Large intestine (tissue), 3 donors: ENCODE results near the gene PEX10. TPM values are rescaled to one million over a fixed set of nuclear protein-coding genes. Genes with fewer than 3 reads are reported as not detected.

Experiments
- DNase-seq, 2 donors: peaks; one replicate each; pipeline versions ENCODE4 v3.0.0 to v3.0.0-alpha.2; 2013
- H3K27ac ChIP-seq: one replicate; pipeline ENCODE4 v1.5.1; 2013; ENCODE audit warnings: low read length
- H3K27me3 ChIP-seq: 2 replicates; pipeline ENCODE4 v1.6.1; 2013; ENCODE audit warnings: low read length; ENCODE audit not compliant: control insufficient read depth, insufficient read depth
- H3K36me3 ChIP-seq: 2 replicates; pipeline ENCODE4 v1.6.1; 2013; ENCODE audit warnings: low read length; ENCODE audit not compliant: control insufficient read depth, insufficient read depth
- H3K4me1 ChIP-seq: one replicate; pipeline ENCODE4 v1.6.1; 2013; ENCODE audit warnings: low read length; ENCODE audit not compliant: control insufficient read depth, insufficient read depth
- H3K4me3 ChIP-seq: one replicate; pipeline ENCODE4 v1.5.1; 2013; ENCODE audit warnings: low read length
- H3K9me3 ChIP-seq: one replicate; pipeline ENCODE4 v1.6.1; 2013; ENCODE audit warnings: mild to moderate bottlenecking, low read depth, low read length, moderate library complexity; ENCODE audit not compliant: control insufficient read depth
- WGBS: methylation state at CpG from one replicate; pipeline ENCODE4 v1.1.5; 2013; ENCODE audit warnings: low lambda C conversion rate; ENCODE audit not compliant: insufficient coverage; 5-methylcytosine and 5-hydroxymethylcytosine counted together
- polyA plus RNA-seq: library from polyadenylated mRNA; unstranded; fragments of 120-200 nt; gene quantifications from one replicate; pipeline ENCODE4 v1.2.1, GENCODE V29; 2013

PEX10 gene
- polyA plus RNA-seq, 1 donor, result 20.5 TPM

GRCh38 chr1:2399890-2400575 lies 12.3 kb downstream of the PEX10 start:
- H3K9me3 ChIP-seq, result no peaks in the 10 kb centered on the region
- peaks cover 92% of the 10 kb centered on the region for H3K36me3 ChIP-seq
- H3K4me1 ChIP-seq, result no peaks in the 10 kb centered on the region
- no peak overlapping the region for H3K27ac ChIP-seq
- no CpG with 5 or more reads among the region's 22 CpGs for WGBS
- no peak for DNase-seq
- H3K27me3 ChIP-seq, result no peaks in the 10 kb centered on the region
- H3K4me3 ChIP-seq, result no peak overlapping the region

- DNase-seq, result no peak
- WGBS, result no CpG with 5 or more reads among the region's 7 CpGs
- peaks cover 85% of the 10 kb centered on the region for H3K36me3 ChIP-seq
Measured at GRCh38 chr1:2398871-2399270, 13.5 kb downstream of the PEX10 start.

GRCh38 chr1:2397007-2397679 lies 15.2 kb downstream of the PEX10 start:
- no peak for DNase-seq
- H3K4me3 ChIP-seq, result no peak overlapping the region
- peaks cover 77% of the 10 kb centered on the region for H3K36me3 ChIP-seq
- no peaks in the 10 kb centered on the region for H3K9me3 ChIP-seq
- H3K4me1 ChIP-seq, result peaks cover 12% of the 10 kb centered on the region
- no peaks in the 10 kb centered on the region for H3K27me3 ChIP-seq
- WGBS, result no CpG with 5 or more reads among the region's 19 CpGs
- no peak overlapping the region for H3K27ac ChIP-seq

More at GRCh38 chr1:2398871-2399270, 13.5 kb downstream of the PEX10 start:
- H3K27me3 ChIP-seq, result no peaks in the 10 kb centered on the region
- no peaks in the 10 kb centered on the region for H3K4me1 ChIP-seq
- H3K9me3 ChIP-seq, result no peaks in the 10 kb centered on the region
- no peak overlapping the region for H3K4me3 ChIP-seq
- no peak overlapping the region for H3K27ac ChIP-seq

GRCh38 chr1:2396476-2396875 lies 15.9 kb downstream of the PEX10 start:
- Histone ChIP-seq H3K27me3 (no peaks in the 10 kb centered on the region), H3K9me3 (no peaks in the 10 kb centered on the region), H3K4me3 (no peak overlapping the region), H3K36me3 (peaks cover 70% of the 10 kb centered on the region), H3K27ac (no peak overlapping the region), H3K4me1 (peaks cover 12% of the 10 kb centered on the region)
- DNase-seq, result no peak
- WGBS, result no CpG with 5 or more reads among the region's 5 CpGs

- WGBS, result no CpG with 5 or more reads among the region's 17 CpGs
- Histone ChIP-seq H3K4me3 (no peak overlapping the region), H3K36me3 (peaks cover 68% of the 10 kb centered on the region)
Measured at GRCh38 chr1:2396059-2396458, 16.3 kb downstream of the PEX10 start.

DNA sequence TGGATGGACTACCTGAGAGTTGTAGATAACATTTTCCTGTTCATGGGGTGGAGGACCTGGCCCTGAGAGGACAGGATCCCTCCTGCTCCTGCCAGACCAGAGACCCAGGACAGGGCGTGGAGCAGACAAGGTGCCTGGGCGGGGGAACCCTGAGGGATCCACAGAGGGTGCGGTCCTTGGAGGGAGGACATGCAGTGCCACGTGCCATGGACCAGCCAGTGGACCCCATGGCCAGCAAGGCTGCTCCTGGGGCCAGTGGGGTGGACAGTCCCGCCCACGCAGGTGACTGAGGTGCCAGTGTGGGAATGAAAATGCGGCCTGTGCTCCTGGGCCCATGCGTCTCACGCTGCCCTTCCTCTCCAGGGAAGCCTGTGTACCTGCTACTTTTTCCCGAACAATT lies 17.1 kb downstream of the PEX10 start:
- no peaks in the 10 kb centered on the region for H3K27me3 ChIP-seq
- H3K36me3 ChIP-seq, result peaks cover 60% of the 10 kb centered on the region
- WGBS, result no CpG with 5 or more reads among the region's 10 CpGs
- H3K4me3 ChIP-seq, result no peak overlapping the region
- H3K9me3 ChIP-seq, result no peaks in the 10 kb centered on the region
- no peak overlapping the region for H3K27ac ChIP-seq
- no peak for DNase-seq
- H3K4me1 ChIP-seq, result peaks cover 17% of the 10 kb centered on the region

More at GRCh38 chr1:2396059-2396458, 16.3 kb downstream of the PEX10 start:
- DNase-seq, result no peak
- no peaks in the 10 kb centered on the region for H3K9me3 ChIP-seq
- no peak overlapping the region for H3K27ac ChIP-seq
- no peaks in the 10 kb centered on the region for H3K27me3 ChIP-seq
- peaks cover 12% of the 10 kb centered on the region for H3K4me1 ChIP-seq

GRCh38 chr1:2394761-2395160 lies 17.6 kb downstream of the PEX10 start:
- Histone ChIP-seq H3K27ac (no peak overlapping the region), H3K27me3 (no peaks in the 10 kb centered on the region), H3K9me3 (no peaks in the 10 kb centered on the region), H3K4me3 (no peak overlapping the region), H3K36me3 (peaks cover 58% of the 10 kb centered on the region), H3K4me1 (peaks cover 17% of the 10 kb centered on the region)
- WGBS, result no CpG with 5 or more reads among the region's 11 CpGs
- no peak for DNase-seq

- no CpG with 5 or more reads among the region's 7 CpGs for WGBS
- no peaks in the 10 kb centered on the region for H3K9me3 ChIP-seq
- H3K4me1 ChIP-seq, result peaks cover 17% of the 10 kb centered on the region
- no peak for DNase-seq
- no peaks in the 10 kb centered on the region for H3K27me3 ChIP-seq
- peaks cover 54% of the 10 kb centered on the region for H3K36me3 ChIP-seq
- no peak overlapping the region for H3K27ac ChIP-seq
- H3K4me3 ChIP-seq, result no peak overlapping the region
Measured at GRCh38 chr1:2394220-2394619, 18.1 kb downstream of the PEX10 start.

DNA sequence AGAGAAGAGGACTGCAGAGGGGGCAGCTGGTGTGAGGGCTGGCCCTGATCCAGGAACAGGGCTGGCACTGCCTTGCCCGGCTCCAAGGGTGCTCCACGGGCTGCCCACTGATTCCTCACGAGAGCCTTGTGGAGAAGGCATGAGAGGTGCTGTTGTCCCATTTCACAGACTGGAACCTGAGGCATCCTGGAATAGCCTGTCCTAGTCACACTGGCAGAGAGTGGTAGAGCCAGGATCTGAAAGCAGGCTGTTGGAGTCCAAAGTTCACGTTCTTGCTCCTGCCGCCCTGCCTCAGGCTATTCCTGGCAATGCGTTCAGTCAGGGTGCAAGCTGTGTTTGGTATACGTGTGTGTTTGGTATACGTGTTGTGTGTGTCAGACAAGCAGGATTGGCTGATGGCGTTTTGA lies 18.9 kb downstream of the PEX10 start:
- DNase-seq, result peak in 1 of 2 donors; percentile 72
- H3K27ac ChIP-seq, result peak overlapping the region; percentile 24
- no CpG with 5 or more reads among the region's 9 CpGs for WGBS

DNA sequence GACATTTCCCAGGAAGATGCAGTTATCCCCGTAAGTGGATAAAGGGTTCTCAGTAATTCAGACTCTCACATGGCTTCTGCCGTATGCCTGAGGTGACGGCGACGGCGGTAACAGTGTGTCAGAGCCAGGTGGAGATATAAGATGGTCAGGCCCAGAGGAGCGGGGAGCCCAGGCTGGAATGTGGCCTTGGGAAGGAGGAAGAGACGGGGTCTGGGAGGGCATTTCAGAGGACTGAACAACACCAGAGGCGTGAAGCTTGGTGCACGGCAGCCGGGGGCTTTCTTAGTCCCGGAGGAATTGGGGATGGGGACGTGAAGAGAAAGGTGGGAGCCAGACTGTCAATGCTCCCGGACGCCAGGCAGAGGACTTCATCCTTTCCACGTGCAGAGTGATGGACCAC lies 19.7 kb downstream of the PEX10 start:
- Histone ChIP-seq H3K36me3 (peaks cover 45% of the 10 kb centered on the region), H3K27me3 (no peaks in the 10 kb centered on the region), H3K4me3 (peak overlapping the region; percentile 64), H3K4me1 (peaks cover 17% of the 10 kb centered on the region), H3K9me3 (no peaks in the 10 kb centered on the region), H3K27ac (peak overlapping the region; percentile 84)
- DNase-seq, result no peak
- WGBS, result no CpG with 5 or more reads among the region's 16 CpGs

More for the DNA sequence above, 18.9 kb downstream of the PEX10 start:
- no peaks in the 10 kb centered on the region for H3K9me3 ChIP-seq
- peaks cover 47% of the 10 kb centered on the region for H3K36me3 ChIP-seq
- peaks cover 17% of the 10 kb centered on the region for H3K4me1 ChIP-seq
- no peak overlapping the region for H3K4me3 ChIP-seq
- no peaks in the 10 kb centered on the region for H3K27me3 ChIP-seq
